Caco-2 (cell line): ENCODE results near the gene PRR23C. TPM values are rescaled to one million over a fixed set of nuclear protein-coding genes. Genes with fewer than 3 reads are reported as not detected.

Experiments used
- BruUV-seq: library from RNA; stranded (reverse); fragments of 400-500 nt; replicated peaks from 2 replicates; lab custom pipeline; 2021; lab: Mats Ljungman, UMichigan
- CTCF ChIA-PET: fragments of 300-600 bp; sonication (Branson Sonifier 250); formaldehyde crosslinking; loops from one replicate; lab custom pipeline; 2022; ENCODE audit warnings: antibody characterized with exemption; lab: Charles Lee
- POLR2A ChIA-PET: fragments of 300-600 bp; sonication (Branson Sonifier 250); formaldehyde crosslinking; loops from one replicate; lab custom pipeline; 2022; ENCODE audit warnings: antibody characterized with exemption; lab: Charles Lee
- DNase-seq, 2 experiments: peaks; one replicate each; pipeline versions ENCODE4 v3.0.0 to v3.0.0-alpha.2; 2020 to 2022
- H3K27me3 ChIP-seq: replicated peaks from 2 replicates; pipeline ENCODE4 v1.6.0; 2011; ENCODE audit warnings: low read length; ENCODE audit not compliant: control insufficient read depth, insufficient read depth
- H3K36me3 ChIP-seq: 2 replicates; pipeline ENCODE4 v1.5.1; 2011; ENCODE audit warnings: low read length; ENCODE audit not compliant: control insufficient read depth, insufficient read depth
- H3K4me1 ChIP-seq: fragments of 250-450 bp; sonication (Bioruptor Pico); 2 replicates; pipeline ENCODE4 v1.5.1; 2020; ENCODE audit warnings: mild to moderate bottlenecking
- H3K4me3 ChIP-seq: 2 replicates; pipeline ENCODE4 v1.5.1; 2011; ENCODE audit warnings: low read depth, mild to moderate bottlenecking, control low read depth, low read length
- H3K9me3 ChIP-seq: fragments of 250-450 bp; sonication (Bioruptor Pico); 2 replicates; pipeline ENCODE4 v1.5.1; 2020; ENCODE audit warnings: mild to moderate bottlenecking, moderate library complexity
- H3K27ac Mint-ChIP-seq: one replicate; pipeline ENCODE4 v1.8.0; 2022; ENCODE audit warnings: mixed read lengths; ENCODE audit not compliant: unreplicated experiment
- H3K27me3 Mint-ChIP-seq: one replicate; pipeline ENCODE4 v1.8.0; 2022; ENCODE audit warnings: mixed read lengths; ENCODE audit not compliant: insufficient read depth, unreplicated experiment
- H3K36me3 Mint-ChIP-seq: one replicate; pipeline ENCODE4 v1.8.0; 2022; ENCODE audit warnings: mild to moderate bottlenecking, mixed read lengths; ENCODE audit not compliant: insufficient read depth, unreplicated experiment
- H3K4me1 Mint-ChIP-seq: one replicate; pipeline ENCODE4 v1.8.0; 2022; ENCODE audit warnings: low read depth, mixed read lengths; ENCODE audit not compliant: unreplicated experiment
- H3K4me3 Mint-ChIP-seq: one replicate; pipeline ENCODE4 v1.8.0; 2022; ENCODE audit warnings: mild to moderate bottlenecking, moderate library complexity, mixed read lengths; ENCODE audit not compliant: unreplicated experiment
- H3K9me3 Mint-ChIP-seq: one replicate; pipeline ENCODE4 v1.8.0; 2022; ENCODE audit warnings: mixed read lengths; ENCODE audit not compliant: unreplicated experiment
- CTCF ChIP-seq, 2 experiments: fragments of 200-600 bp in 1 of 2; IDR thresholded peaks; 1 replicate in 1 of 2; 2 replicates in 1 of 2; pipeline versions ENCODE4 v1.5.1 to v1.8.0; 2011 to 2022; ENCODE audit warnings: antibody characterized with exemption in 1 of 2, control low read depth in 1 of 2, inconsistent platforms in 1 of 2, low read depth in 1 of 2, low read length in 1 of 2, mild to moderate bottlenecking in 1 of 2, moderate library complexity in 1 of 2; ENCODE audit not compliant: insufficient read depth in 1 of 2, severe bottlenecking in 1 of 2, unreplicated experiment in 1 of 2
- intact Hi-C: fragments of 100-400 bp; cut with micrococcal nuclease; formaldehyde crosslinking; loops from one replicate; pipeline ENCODE4 v1.10.0; 2022; ENCODE audit not compliant: unreplicated experiment
- total RNA-seq: library from RNA; stranded (reverse); gene quantifications from 2 replicates; pipeline ENCODE4 v1.2.3, GENCODE V29; 2022

Gene PRR23C
- total RNA-seq, 1 experiment from 2014 or later: not detected

- BruUV-seq: no TSS peak
- Mint-ChIP-seq H3K9me3 (peaks cover 19% of the 10 kb centered on the region), H3K27ac (no peak overlapping the region), H3K27me3 (peaks cover 13% of the 10 kb centered on the region), H3K4me3 (no peak overlapping the region), H3K4me1 (no peaks in the 10 kb centered on the region), H3K36me3 (no peaks in the 10 kb centered on the region)
- no peak for DNase-seq
- TF ChIP-seq CTCF (IDR thresholded peaks at IDR 0.05; ENCODE audit: insufficient read depth in 1 of 2, low read depth in 1 of 2, low read length in 1 of 2, severe bottlenecking in 1 of 2, unreplicated experiment in 1 of 2): no peak
- H3K4me1 ChIP-seq: no peaks in the 10 kb centered on the region
- H3K4me3 ChIP-seq: no peak overlapping the region
- no peaks in the 10 kb centered on the region for H3K27me3 ChIP-seq
- H3K36me3 ChIP-seq: no peaks in the 10 kb centered on the region
- peaks cover 4% of the 10 kb centered on the region; the same call in 1 of the 2 replicates for H3K9me3 ChIP-seq
- POLR2A ChIA-PET: no interaction called here
- CTCF ChIA-PET: no interaction called here
- intact Hi-C loops: no loop called here
These were observed 28.2 kb downstream of the PRR23C start for GRCh38 chr3:139016430-139017048.

- H3K36me3 ChIP-seq: no peaks in the 10 kb centered on the region
- no peak within 1 kb of the TSS for H3K4me3 Mint-ChIP-seq
- BruUV-seq: no TSS peak
- CTCF ChIA-PET: no interaction called here
- H3K4me1 ChIP-seq: no peaks in the 10 kb centered on the region
- no peak for TF ChIP-seq CTCF (IDR thresholded peaks at IDR 0.05; ENCODE audit: insufficient read depth in 1 of 2, low read depth in 1 of 2, low read length in 1 of 2, severe bottlenecking in 1 of 2, unreplicated experiment in 1 of 2)
- H3K27me3 ChIP-seq: no peaks in the 10 kb centered on the region
- H3K9me3 ChIP-seq: no peaks in the 10 kb centered on the region
- H3K27me3 Mint-ChIP-seq: peaks cover under 1% of the 10 kb centered on the region
- H3K27ac Mint-ChIP-seq: no peak within 1 kb of the TSS
- intact Hi-C loops: no loop called here
- H3K9me3 Mint-ChIP-seq: peaks cover 18% of the 10 kb centered on the region
- DNase-seq: no peak
- H3K4me1 Mint-ChIP-seq: no peaks in the 10 kb centered on the region
- H3K36me3 Mint-ChIP-seq: no peaks in the 10 kb centered on the region
- H3K4me3 ChIP-seq: no peak within 1 kb of the TSS
- POLR2A ChIA-PET: no interaction called here
These were observed 38.5 kb downstream of the PRR23C start, which contains the start of gene PRR23A for GRCh38 chr3:139006051-139006716. PRR23A (minus strand) TSS chr3:139006268; CDS start chr3:139006268, 0 bp downstream.

- Mint-ChIP-seq H3K27me3 (no peaks in the 10 kb centered on the region), H3K27ac (no peak overlapping the region), H3K4me1 (no peaks in the 10 kb centered on the region), H3K9me3 (peaks cover 18% of the 10 kb centered on the region), H3K36me3 (no peaks in the 10 kb centered on the region), H3K4me3 (no peak overlapping the region)
- ChIA-PET POLR2A (no interaction called here), CTCF (no interaction called here)
- no peaks in the 10 kb centered on the region for H3K4me1 ChIP-seq
- no peaks in the 10 kb centered on the region for H3K9me3 ChIP-seq
- no TSS peak for BruUV-seq
- H3K4me3 ChIP-seq: no peak overlapping the region
- TF ChIP-seq CTCF (IDR thresholded peaks at IDR 0.05; ENCODE audit: insufficient read depth in 1 of 2, low read depth in 1 of 2, low read length in 1 of 2, severe bottlenecking in 1 of 2, unreplicated experiment in 1 of 2): no peak
- DNase-seq: no peak
- intact Hi-C loops: no loop called here
- H3K36me3 ChIP-seq: no peaks in the 10 kb centered on the region
- H3K27me3 ChIP-seq: no peaks in the 10 kb centered on the region
These were observed 39.2 kb downstream of the PRR23C start for GRCh38 chr3:139005356-139005993.
